Measurements from ENCODE around the gene TEAD1. TPM values are rescaled to one million over a fixed set of nuclear protein-coding genes. Genes with fewer than 3 reads are reported as not detected.

The TEAD1 gene
- total RNA-seq, 4 donors from 2014 or later: 184 to 272 (median 208) TPM

GRCh38 chr11:12827929-12828812 is 153.9 kb downstream of the TEAD1 start:
- TF ChIP-seq EP300 (IDR thresholded peaks at IDR 0.05) (no peak), POLR2A (IDR thresholded peaks at IDR 0.05) (no peak), CTCF (IDR thresholded peaks at IDR 0.05) (no peak), POLR2AphosphoS5 (IDR thresholded peaks at IDR 0.05) (no peak)
- 34 to 51% methylated on average over 15 to 16 of the region's 17 CpGs for WGBS, 2 donors (ENCODE audit: low coverage in 1 of 2)
- H3K36me3 ChIP-seq: no peaks in the 10 kb centered on the region
- H3K27me3 ChIP-seq: no peaks in the 10 kb centered on the region
- peak overlapping the region; percentile 5 to 41 for H3K4me3 ChIP-seq
- H3K27ac ChIP-seq: peak overlapping the region in 3 of 4 donors; percentile 23 to 42 (median 35)
- no peaks in the 10 kb centered on the region for H3K9me3 ChIP-seq
- peak; percentile 54 for ATAC-seq
- peaks cover 0 to 69% (median 0%) of the 10 kb centered on the region in 3 donors for H3K4me1 ChIP-seq

GRCh38 chr11:12829131-12829530 is 154.9 kb downstream of the TEAD1 start:
- TF ChIP-seq POLR2AphosphoS5 (IDR thresholded peaks at IDR 0.05) (no peak), CTCF (IDR thresholded peaks at IDR 0.05) (no peak), EP300 (IDR thresholded peaks at IDR 0.05) (no peak)
- Histone ChIP-seq H3K27ac (no peak overlapping the region), H3K4me1 (peaks cover 0 to 70% (median 3%) of the 10 kb centered on the region in 3 donors), H3K36me3 (no peaks in the 10 kb centered on the region), H3K4me3 (no peak overlapping the region), H3K9me3 (no peaks in the 10 kb centered on the region), H3K27me3 (no peaks in the 10 kb centered on the region)
- WGBS, 2 donors (ENCODE audit: low coverage in 1 of 2): 33 to 44% methylated on average over 1 to 5 of the region's 6 CpGs
- ATAC-seq: no peak

- 95% methylated on average over 2 of the region's 2 CpGs; no CpG with 5 or more reads in 1 of the 2 donors for WGBS, 2 donors (ENCODE audit: low coverage in 1 of 2)
- Histone ChIP-seq H3K27ac (no peak overlapping the region), H3K27me3 (no peaks in the 10 kb centered on the region), H3K36me3 (no peaks in the 10 kb centered on the region), H3K9me3 (no peaks in the 10 kb centered on the region), H3K4me3 (no peak overlapping the region), H3K4me1 (peaks cover 0 to 69% (median 3%) of the 10 kb centered on the region in 3 donors)
- TF ChIP-seq EP300 (IDR thresholded peaks at IDR 0.05): no peak
- TF ChIP-seq POLR2A (IDR thresholded peaks at IDR 0.05): no peak
- TF ChIP-seq CTCF (IDR thresholded peaks at IDR 0.05): no peak
- TF ChIP-seq POLR2AphosphoS5 (IDR thresholded peaks at IDR 0.05): no peak
- no peak for ATAC-seq
Measured at GRCh38 chr11:12829540-12830314, 155.5 kb downstream of the TEAD1 start.

- no peak overlapping the region for H3K4me3 ChIP-seq
- H3K4me1 ChIP-seq: peaks cover 0 to 71% (median 3%) of the 10 kb centered on the region in 3 donors
- WGBS, 2 donors (ENCODE audit: low coverage in 1 of 2): 88 to 100% methylated on average over 2 to 5 of the region's 5 CpGs
- no peaks in the 10 kb centered on the region for H3K27me3 ChIP-seq
- TF ChIP-seq POLR2AphosphoS5 (IDR thresholded peaks at IDR 0.05): no peak
- TF ChIP-seq EP300 (IDR thresholded peaks at IDR 0.05): no peak
- no peak for TF ChIP-seq POLR2A (IDR thresholded peaks at IDR 0.05)
- TF ChIP-seq CTCF (IDR thresholded peaks at IDR 0.05): no peak
- H3K9me3 ChIP-seq: no peaks in the 10 kb centered on the region
- H3K27ac ChIP-seq: no peak overlapping the region
- H3K36me3 ChIP-seq: no peaks in the 10 kb centered on the region
- no peak for ATAC-seq
Measured at GRCh38 chr11:12831471-12832202, 157.4 kb downstream of the TEAD1 start.

Measured in gastroesophageal sphincter (tissue), 4 donors.